Central memory CD8-positive, alpha-beta T cell (primary cell): ENCODE results near the gene CBX8.

Source experiments
- ATAC-seq: fragments of 150-1000 bp; cut with Tn5 transposase; replicated peaks from 2 replicates; pipeline ENCODE4 v1.10.0; 2022; ENCODE audit warnings: mild to moderate bottlenecking, moderate FRiP score, moderate number of reproducible peaks; ENCODE audit not compliant: poor library complexity, severe bottlenecking; ENCODE audit errors: extremely low read depth
- DNase-seq, 2 donors: peaks; one replicate each; pipeline ENCODE4 v3.0.0; 2021; ENCODE audit warnings: low spot score in 2 of 2
- H3K27ac Mint-ChIP-seq: one replicate; pipeline ENCODE4 v1.8.0; 2022; ENCODE audit warnings: low read depth, mild to moderate bottlenecking, moderate library complexity, mixed read lengths
- H3K27me3 Mint-ChIP-seq: one replicate; pipeline ENCODE4 v1.8.0; 2022; ENCODE audit warnings: mixed read lengths
- H3K36me3 Mint-ChIP-seq: one replicate; pipeline ENCODE4 v1.8.0; 2022; ENCODE audit warnings: mild to moderate bottlenecking, moderate library complexity, mixed read lengths; ENCODE audit not compliant: insufficient read depth
- H3K4me1 Mint-ChIP-seq: one replicate; pipeline ENCODE4 v1.8.0; 2022; ENCODE audit warnings: mixed read lengths
- H3K4me3 Mint-ChIP-seq: one replicate; pipeline ENCODE4 v1.8.0; 2022; ENCODE audit warnings: mild to moderate bottlenecking, moderate library complexity, mixed read lengths
- H3K9me3 Mint-ChIP-seq: one replicate; pipeline ENCODE4 v1.8.0; 2022; ENCODE audit warnings: mixed read lengths

Gene CBX8

DNA sequence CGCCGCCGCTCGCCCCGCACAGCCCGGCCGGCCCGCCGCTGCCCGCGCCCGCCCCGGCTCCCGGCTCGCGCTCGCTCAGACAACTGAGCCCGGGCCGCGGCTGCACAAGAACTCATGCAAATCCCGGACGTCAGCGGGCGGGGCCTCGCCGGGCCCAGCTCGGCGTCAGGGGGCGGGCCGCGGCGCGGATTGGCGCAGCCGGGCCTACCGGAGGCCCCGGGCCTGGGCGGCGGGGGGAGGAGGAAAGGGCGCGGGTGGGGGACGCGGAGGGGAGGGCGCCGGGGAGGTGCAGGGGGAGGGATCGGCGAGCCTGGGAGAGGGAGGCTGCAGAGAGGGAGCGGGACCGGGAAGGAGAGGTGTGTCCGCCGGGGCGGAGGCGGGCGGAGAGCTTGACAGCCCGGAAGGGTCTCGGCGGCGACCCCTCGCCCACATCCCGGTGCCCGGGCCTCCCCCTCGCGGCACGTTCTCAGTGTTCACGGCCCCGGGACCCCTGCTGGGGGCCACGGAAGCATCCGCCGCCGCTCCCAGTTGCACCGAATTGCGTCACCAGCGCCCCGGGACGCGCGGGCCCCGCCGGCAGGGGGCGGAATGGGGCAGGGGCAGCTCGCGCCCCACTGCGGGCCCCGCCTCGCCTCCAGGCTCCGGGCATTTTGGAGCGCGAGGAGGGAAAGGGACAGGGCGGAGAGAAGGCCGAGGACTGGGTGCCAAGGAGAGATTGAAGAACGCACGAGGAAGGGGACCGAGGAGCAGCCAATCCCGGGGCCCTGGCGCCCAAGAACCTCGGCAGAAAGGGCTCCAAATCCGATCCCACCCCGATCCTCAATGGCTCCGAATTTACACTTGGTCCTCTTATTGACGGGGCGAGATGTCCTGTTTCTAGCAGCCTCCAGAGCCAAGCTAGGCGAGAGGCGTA is 42.7 kb upstream of the CBX8 start, which contains the start of gene CBX4:
Gene CBX4 (minus strand): TSS at position 85 of the 913 bp plus-strand sequence. CDS start 189 bp downstream, outside the sequence.
- peak; percentile 61 to 74 for DNase-seq
- Mint-ChIP-seq H3K9me3 (no peaks in the 10 kb centered on the region), H3K27ac (peak within 1 kb of the TSS; percentile 89), H3K36me3 (peaks cover 48% of the 10 kb centered on the region), H3K27me3 (peaks cover 22% of the 10 kb centered on the region), H3K4me3 (peak within 1 kb of the TSS; percentile 98), H3K4me1 (peaks cover 35% of the 10 kb centered on the region)
- ATAC-seq: peak; percentile 67

DNA sequence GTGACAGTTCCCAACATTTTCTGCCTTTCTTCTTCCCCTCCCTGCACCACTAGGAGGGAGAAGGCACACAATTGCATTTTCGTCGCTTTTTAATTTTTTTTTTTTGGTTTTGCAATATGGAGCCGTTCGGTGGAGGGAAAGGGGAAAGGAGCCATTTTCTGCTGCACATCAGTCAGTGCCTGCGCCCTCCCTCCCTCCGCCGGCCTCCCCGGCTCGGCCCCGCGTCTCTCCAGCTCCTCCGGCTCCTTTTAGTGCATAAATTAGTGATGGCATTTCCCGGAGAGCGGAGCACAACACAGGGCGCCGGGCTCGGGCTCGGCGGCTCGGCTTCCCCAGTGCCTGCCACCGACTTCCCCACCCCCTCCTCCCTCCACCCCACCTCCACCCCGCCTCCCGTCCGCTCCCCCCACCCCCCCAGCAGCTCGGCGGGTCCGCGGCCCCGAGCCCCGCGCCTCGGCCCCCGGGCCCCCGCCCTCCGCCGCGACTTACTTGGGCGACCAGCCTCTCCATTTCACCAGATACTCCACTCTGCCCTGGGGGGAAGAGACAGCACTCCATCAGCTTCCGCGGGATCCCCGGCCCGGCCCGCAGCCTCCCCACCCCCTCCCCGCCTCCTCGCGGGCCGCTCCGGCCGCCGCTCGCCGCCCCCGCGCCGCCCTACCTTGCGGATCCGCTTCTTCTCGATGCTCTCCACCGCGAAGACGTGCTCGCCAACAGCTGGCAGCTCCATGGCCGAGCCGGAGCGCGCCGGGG is 41.8 kb upstream of the CBX8 start:
- Mint-ChIP-seq H3K4me1 (peaks cover 36% of the 10 kb centered on the region), H3K27ac (peak overlapping the region; percentile 89), H3K27me3 (peaks cover 22% of the 10 kb centered on the region), H3K4me3 (peak overlapping the region; percentile 98), H3K9me3 (no peaks in the 10 kb centered on the region), H3K36me3 (peaks cover 55% of the 10 kb centered on the region)
- peak in 1 of 2 donors; percentile 48 for DNase-seq
- ATAC-seq: peak; percentile 20

DNA sequence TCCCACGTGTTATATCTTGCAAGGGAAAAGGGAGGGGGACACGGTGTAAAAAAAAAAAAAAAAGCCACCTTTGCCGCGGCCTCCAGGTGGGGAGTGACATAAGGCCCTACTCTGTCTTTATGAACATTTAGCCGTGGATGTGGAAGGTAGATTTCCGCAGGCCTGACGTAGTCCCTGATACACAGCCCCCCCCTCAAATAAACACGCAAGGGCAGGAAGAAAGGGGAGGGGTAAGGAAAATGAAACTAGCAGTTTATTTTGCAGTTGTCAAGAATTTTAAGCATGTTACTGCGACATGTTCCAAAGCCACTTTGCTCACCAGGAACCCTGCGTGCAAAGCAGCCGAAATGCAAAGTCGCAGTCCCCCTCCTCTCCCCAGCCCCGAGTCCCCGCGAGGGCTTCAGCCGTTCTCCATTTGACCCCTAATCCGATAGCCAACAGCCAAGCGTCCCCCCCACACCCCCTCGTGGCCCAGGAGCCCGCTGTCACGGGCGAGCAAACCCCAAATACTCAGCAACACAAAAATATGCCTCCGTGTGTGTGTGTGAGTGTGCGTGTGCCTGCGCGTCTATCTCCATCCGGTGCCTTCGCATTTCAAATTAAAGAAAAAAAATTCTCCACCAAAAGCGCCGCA is 41.1 kb upstream of the CBX8 start:
- H3K27ac Mint-ChIP-seq: peak overlapping the region; percentile 89
- H3K9me3 Mint-ChIP-seq: no peaks in the 10 kb centered on the region
- H3K4me1 Mint-ChIP-seq: peaks cover 40% of the 10 kb centered on the region
- DNase-seq (peak in 1 of 2 donors; percentile 44), ATAC-seq (peak; percentile 29)
- peaks cover 60% of the 10 kb centered on the region for H3K36me3 Mint-ChIP-seq
- H3K27me3 Mint-ChIP-seq: peaks cover 15% of the 10 kb centered on the region
- peak overlapping the region; percentile 98 for H3K4me3 Mint-ChIP-seq

DNA sequence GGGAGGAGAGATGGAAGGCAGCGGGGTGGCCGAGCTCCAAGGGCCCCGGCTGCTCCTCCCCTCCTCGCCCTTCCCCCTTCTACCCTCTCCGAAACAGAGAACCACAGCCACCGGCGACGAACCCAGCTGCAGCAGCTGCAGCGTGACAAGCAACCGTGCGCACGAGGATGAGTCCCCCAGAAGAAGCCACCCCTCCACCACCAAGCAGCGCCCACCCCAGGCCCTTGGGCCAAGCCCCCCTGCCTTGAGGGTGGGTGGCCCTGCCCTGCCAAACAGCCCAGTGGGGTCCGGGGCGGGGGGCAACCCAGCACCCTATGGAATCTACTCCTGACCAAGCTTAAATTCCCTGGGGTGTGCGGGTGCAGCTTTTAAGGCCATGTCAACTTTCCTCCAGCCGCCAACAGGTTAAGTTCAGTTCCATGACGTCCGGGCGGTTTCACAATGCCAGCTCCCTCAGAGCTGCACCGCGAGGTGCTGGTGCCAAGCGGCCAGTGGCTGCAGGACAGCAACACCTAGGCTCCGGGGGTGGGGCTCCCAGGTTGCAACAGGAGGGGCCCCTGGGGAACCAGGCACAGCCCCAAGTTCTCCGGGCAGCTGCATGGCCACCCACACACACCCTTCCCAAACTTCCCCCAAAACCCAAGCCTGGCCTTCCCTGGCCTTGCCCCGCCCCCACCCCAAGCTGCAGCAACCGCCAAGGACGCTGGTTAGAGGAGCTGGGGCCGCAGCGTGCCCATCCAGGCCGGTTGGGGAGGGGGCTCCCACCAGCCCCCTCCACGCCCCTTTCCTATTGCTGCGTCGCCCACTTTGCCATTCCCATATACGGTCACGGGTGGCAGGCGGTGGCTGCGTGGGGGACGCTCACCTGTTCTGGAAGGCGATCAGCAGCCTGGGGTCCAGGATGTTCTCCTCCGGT is 40.4 kb upstream of the CBX8 start:
- DNase-seq: peak; percentile 35 to 52
- peak; percentile 34 for ATAC-seq
- no peaks in the 10 kb centered on the region for H3K9me3 Mint-ChIP-seq
- H3K4me1 Mint-ChIP-seq: peaks cover 35% of the 10 kb centered on the region
- peaks cover 61% of the 10 kb centered on the region for H3K36me3 Mint-ChIP-seq
- H3K27me3 Mint-ChIP-seq: peaks cover 8% of the 10 kb centered on the region
- H3K4me3 Mint-ChIP-seq: peak overlapping the region; percentile 98
- peak overlapping the region; percentile 89 for H3K27ac Mint-ChIP-seq

DNA sequence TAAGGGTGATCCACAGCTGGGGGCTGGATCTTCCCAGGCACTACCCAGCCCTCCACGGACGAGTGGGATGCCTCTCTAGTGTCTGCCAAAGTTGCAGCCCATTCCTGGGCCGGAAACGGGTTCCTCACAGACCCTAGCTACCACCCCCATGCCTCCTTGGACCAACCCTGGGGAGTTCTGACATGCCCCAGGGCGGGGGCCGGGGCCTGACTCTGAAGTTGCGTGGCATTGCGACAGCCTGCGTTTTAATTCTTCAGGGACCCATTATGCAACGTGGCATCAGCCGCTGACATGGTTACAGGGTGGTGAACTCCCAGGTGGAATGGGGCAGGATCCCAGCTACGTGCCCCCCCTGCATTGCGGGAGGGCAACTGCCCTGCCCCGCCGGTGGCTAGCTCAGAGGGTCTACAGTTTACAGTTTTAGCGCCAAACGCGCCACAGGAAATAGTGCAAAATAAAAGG is 39.7 kb upstream of the CBX8 start:
- H3K27ac Mint-ChIP-seq: peak overlapping the region; percentile 79
- DNase-seq (no peak), ATAC-seq (no peak)
- peaks cover 29% of the 10 kb centered on the region for H3K4me1 Mint-ChIP-seq
- H3K36me3 Mint-ChIP-seq: peaks cover 57% of the 10 kb centered on the region
- peak overlapping the region; percentile 98 for H3K4me3 Mint-ChIP-seq
- no peaks in the 10 kb centered on the region for H3K9me3 Mint-ChIP-seq
- peaks cover under 1% of the 10 kb centered on the region for H3K27me3 Mint-ChIP-seq

DNA sequence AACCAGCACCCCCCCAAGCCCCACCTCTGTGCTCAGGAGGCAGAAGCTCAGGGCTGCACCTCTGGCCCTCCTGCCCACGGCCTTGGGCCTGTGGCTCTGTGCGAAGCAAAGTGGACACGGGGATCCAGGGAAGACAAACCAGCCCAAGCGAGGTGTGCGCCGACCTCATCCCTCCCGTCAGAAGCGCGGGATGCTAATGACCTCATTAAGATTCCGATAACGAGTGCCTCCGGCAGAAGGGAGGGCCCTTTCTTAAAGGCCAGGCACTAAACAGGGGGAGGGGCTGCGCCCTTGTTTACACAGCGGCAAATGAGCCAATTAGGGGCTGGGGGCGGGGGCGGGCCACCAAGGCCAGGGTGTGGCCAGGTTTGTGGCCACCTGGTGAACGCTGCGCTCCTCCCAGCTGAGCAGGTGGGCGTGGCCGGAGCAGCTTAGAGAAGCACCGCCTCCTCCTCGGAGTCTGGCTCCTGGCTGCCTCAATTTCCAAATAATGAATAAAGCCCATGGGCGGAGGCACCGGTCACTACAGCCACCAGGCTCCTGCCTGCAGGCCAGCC is 39.2 kb upstream of the CBX8 start:
- Mint-ChIP-seq H3K4me3 (no peak overlapping the region), H3K36me3 (peaks cover 59% of the 10 kb centered on the region)

DNA sequence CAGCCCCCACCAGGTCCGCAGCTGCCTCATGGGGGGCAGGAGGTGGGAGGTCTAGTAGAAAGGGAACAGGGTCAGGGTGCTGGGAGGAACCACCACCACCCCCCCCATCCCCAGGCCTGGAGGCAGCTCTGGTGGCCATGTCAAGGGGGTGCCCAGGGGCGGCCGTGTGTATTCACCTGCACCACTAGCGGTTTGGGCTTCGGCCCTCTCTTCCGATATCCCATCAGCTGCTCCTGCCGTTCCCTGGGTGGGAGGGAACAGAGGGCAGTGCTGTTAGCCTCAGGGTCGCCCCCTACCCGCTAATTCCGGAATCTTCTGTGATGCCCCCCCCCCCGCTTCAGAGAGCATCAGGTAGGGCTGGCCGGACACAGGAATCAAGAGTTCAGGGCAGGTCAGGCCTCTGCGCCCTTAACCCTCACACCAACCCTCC is 38.6 kb upstream of the CBX8 start:
- no peak for DNase-seq
- H3K4me1 Mint-ChIP-seq: peaks cover 29% of the 10 kb centered on the region

More for the DNA sequence above, 39.2 kb upstream of the CBX8 start:
- DNase-seq: no peak
- H3K4me1 Mint-ChIP-seq: peaks cover 29% of the 10 kb centered on the region
- no peak overlapping the region for H3K27ac Mint-ChIP-seq
- H3K27me3 Mint-ChIP-seq: no peaks in the 10 kb centered on the region
- no peak for ATAC-seq
- no peaks in the 10 kb centered on the region for H3K9me3 Mint-ChIP-seq

DNA sequence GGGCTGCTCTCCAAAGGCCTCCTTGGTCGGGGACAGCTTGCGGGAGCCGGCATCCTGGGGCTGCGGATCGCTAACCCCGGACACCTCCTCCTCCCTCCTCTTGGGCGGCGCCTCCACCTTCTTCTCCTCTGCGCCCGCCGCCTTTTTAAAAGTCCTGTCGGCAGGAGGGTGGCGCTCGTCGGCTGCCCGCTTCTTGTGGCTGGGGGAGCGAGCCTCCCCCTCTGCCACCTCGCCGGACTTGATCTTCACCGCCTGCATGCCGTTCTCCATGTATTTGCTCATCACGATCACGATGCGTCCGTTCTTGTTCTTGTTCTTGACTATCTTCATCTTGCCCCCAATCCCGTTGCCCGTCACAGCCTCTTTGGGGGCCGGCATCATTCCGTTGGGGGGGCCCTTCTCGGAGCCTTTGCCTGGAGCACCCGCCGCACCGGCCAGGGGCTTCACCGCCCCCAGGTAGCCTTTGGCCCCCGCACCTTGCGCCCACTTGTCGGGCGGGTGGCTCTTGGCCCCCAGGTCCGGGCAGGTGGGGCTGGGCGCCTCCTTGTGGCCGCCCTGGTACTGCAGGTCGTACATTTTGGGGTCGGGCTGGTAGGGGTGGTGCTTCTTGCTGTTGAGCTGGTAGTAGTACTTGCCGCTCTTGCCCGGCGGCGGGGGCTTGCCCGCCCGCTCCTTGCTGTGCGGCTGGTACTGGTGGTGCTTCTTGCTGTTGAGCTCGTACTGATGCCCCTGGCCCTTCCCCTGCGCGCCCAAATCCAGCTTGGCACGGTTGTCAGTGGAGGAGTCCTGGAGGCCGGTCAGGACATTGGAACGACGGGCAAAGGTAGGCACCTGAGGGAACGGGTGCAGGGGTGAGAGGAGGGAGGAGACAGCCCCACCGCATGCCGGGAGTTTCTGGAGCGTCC is 37.9 kb upstream of the CBX8 start:
- H3K27me3 Mint-ChIP-seq: no peaks in the 10 kb centered on the region
- peak overlapping the region; percentile 53 for H3K4me3 Mint-ChIP-seq
- peaks cover 29% of the 10 kb centered on the region for H3K4me1 Mint-ChIP-seq
- peak overlapping the region; percentile 82 for H3K27ac Mint-ChIP-seq
- ATAC-seq: no peak
- H3K36me3 Mint-ChIP-seq: peaks cover 49% of the 10 kb centered on the region
- no peaks in the 10 kb centered on the region for H3K9me3 Mint-ChIP-seq
- peak in 1 of 2 donors; percentile 53 for DNase-seq

More for the DNA sequence above, 38.6 kb upstream of the CBX8 start:
- Mint-ChIP-seq H3K27ac (peak overlapping the region; percentile 82), H3K27me3 (no peaks in the 10 kb centered on the region), H3K4me3 (peak overlapping the region; percentile 53), H3K9me3 (no peaks in the 10 kb centered on the region), H3K36me3 (peaks cover 54% of the 10 kb centered on the region)
- no peak for ATAC-seq

DNA sequence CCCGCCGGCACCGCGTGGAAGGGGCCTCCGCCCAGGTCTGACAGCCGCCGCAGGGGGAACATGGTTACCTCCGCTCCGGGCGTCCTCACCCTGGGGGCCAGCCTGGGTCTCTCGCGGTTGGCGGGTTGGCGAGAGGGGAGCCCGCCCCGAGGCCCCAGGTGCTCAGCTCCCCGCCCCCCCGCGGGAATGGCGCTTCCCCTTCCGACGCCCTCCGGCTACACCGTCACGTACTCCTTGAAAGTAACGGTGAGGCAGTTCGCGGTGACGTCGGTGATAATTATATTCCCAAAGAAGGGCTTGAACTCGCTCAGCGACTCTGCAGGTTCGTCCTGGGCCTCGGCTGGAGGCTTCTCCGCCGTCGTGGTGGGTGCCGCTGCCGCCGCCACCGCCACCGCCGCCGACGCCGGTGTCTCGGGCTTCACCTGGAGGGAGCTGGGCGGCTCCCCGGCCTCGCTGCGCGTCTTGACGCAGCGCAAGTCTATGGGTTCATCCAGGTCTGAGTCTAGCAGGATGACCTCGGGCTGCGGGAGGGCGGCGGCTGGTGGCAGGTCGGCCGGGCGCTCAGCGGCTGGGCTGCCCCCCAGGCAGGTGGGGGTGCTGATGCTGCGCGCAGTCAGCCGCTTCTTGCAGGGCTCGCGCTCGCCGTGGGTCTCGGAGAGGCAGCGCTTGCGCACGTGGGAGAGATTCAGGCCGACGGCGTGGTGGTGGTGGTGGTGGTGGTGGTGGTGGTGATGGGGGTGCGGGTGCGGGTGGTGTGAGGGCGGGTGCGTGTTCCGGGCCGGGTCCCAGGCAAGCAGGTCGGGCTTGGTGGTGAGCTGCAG is 37.1 kb upstream of the CBX8 start:
- Mint-ChIP-seq H3K27me3 (no peaks in the 10 kb centered on the region), H3K9me3 (no peaks in the 10 kb centered on the region), H3K4me3 (peak overlapping the region; percentile 53), H3K36me3 (peaks cover 47% of the 10 kb centered on the region), H3K4me1 (peaks cover 35% of the 10 kb centered on the region), H3K27ac (peak overlapping the region; percentile 82)
- DNase-seq (no peak), ATAC-seq (no peak)

DNA sequence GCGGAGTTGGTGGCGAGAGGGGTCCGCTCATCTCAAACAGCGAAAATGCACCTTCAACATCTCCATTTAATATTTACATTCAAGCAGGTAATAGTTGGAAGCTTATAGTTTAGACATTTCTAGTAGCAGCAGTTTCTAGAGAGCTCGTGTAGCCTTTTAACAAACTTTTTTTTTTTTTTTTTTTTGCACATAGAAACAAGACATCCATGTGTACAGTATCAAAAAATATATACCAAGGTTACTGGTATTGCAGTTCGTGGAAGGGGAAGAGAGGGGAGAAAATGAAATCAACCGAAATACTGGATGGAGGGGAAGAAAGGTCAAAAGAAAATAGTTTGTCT is 36.2 kb upstream of the CBX8 start:
- H3K4me1 Mint-ChIP-seq: peaks cover 35% of the 10 kb centered on the region
- H3K4me3 Mint-ChIP-seq: peak overlapping the region; percentile 56
- H3K27ac Mint-ChIP-seq: peak overlapping the region; percentile 53
- no peak for DNase-seq
- no peak for ATAC-seq
- H3K27me3 Mint-ChIP-seq: no peaks in the 10 kb centered on the region
- H3K9me3 Mint-ChIP-seq: no peaks in the 10 kb centered on the region
- H3K36me3 Mint-ChIP-seq: peaks cover 41% of the 10 kb centered on the region
